Skeletal muscle cell (primary cell): Measurements from ENCODE around the gene SMAD9.
"Not testable (repeated sequence)": the region's sequence is repeated elsewhere in the genome, so short reads cannot be mapped to it uniquely, and the experiment has no call there.

Experiments used
- DNase-seq: peaks from one replicate; pipeline ENCODE4 v3.0.0-alpha.2; 2010; ENCODE audit warnings: low read depth
- H3K4me3 ChIP-seq: 2 replicates; pipeline ENCODE4 v1.5.1; 2011; ENCODE audit warnings: low read depth, mild to moderate bottlenecking, control low read depth, low read length, moderate library complexity

SMAD9 gene

DNA sequence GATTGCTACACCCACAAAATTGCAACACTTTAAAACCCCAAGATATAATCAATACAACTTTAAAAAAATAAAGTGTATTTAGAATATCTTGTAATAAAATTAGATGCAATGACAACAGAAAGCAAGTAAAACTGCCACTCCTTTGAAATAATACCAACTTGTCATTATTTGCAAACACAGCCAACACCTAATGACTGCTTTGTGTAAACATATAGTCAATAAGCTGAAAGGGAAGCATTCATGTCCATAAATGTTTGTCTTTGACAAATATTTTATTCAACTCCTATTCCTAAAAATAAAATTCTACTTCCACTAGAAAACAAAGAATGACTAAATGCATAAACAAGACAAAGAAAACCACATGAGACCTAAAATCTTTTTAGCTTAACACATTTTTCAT is 6.6 kb downstream of the SMAD9 start:
- H3K4me3 ChIP-seq, result no peak overlapping the region
- no peak for DNase-seq

GRCh38 chr13:36912973-36913372 is 7.1 kb downstream of the SMAD9 start:
- no peak overlapping the region for H3K4me3 ChIP-seq
- no peak for DNase-seq

GRCh38 chr13:36912369-36912768 is 7.7 kb downstream of the SMAD9 start:
- DNase-seq, result no peak
- no peak overlapping the region for H3K4me3 ChIP-seq

DNA sequence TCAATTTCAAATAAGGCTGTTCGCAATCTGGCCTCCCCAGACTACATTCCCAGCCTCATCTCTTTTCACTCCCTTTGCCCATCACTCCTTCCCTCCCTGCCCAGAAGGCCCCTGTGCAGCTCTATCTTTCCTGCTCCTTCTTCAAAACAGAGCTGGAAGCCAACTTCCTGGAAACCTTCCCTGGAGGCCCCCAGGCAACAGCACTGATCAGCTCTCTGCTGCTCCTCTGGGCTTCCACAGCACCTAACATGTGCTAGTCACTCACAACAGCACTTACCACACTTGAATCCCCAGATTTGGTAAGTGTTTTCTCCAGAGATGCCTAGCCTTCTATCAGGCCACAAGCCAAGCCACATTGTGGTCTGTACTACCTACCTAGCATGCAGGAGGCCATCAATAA is 9.5 kb downstream of the SMAD9 start:
- DNase-seq, result no peak
- no peak overlapping the region for H3K4me3 ChIP-seq

GRCh38 chr13:36907821-36908220 is 12.2 kb downstream of the SMAD9 start:
- no peak overlapping the region for H3K4me3 ChIP-seq
- no peak for DNase-seq

DNA sequence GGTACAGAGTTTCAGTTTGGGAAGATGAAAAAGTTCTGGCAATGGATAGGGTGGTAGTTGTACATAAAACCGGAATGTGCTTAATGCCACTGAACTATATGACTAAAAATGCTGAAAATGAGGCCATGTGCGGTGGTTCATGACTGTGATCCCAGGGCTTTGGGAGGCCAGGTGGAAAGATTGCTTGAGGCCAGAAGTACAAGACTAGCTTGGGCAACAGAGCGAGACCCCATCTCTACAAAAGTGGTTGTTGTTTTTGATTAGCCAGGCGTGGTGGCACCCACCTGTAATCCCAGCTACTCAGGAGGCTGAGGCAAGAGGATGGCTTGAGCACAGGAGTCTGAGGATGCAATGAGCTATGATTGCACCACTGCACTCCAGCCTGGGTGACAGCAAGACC is 12.8 kb downstream of the SMAD9 start:
- no peak overlapping the region for H3K4me3 ChIP-seq
- no peak for DNase-seq

DNA sequence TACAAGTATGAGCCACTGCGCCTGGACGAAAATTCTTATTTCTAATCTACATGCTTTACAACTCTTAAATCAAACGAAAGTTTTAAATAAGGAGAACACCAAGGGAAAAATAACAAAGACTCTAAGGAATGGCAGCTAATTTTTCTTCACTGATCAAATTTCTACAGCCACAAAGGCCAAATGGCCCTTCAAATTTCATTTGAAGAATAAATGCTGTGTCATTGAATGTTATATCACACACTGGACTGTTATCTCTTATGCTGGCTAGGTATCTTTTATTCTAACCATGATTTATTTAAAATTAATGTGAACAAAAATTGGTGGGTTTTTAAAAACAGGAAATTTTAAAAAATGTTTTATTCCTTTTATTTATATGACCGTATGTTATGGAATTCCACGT is 14.1 kb downstream of the SMAD9 start:
- no peak overlapping the region for H3K4me3 ChIP-seq
- no peak for DNase-seq

- DNase-seq, result no peak
- H3K4me3 ChIP-seq, result no peak overlapping the region
Observed at GRCh38 chr13:36903925-36904595, 16.0 kb downstream of the SMAD9 start.

DNA sequence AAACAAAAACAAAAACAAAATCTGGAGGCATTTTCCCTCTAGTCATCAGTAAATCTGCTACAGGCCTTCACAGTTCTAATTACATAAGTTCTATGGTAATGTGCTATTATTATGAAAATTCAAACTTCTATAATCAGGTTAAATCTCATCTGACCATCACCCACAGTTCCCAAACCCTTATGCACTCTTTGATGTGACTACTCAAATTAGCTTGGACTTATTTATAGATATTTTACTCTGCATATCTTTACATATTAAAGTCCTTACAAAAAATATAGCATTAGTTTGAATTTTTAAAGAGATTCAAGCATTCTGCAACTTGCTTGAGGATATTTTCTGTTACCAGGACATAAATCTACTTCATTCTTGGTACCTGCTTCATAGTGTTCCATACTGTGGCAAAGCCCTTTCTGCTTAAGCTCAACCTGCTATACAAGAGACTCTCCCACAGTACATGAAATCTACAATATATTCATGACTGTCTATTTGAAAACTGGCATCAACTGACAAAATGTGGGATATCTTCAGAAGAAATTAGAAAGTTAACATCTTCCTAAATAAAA is 22.9 kb downstream of the SMAD9 start:
- DNase-seq, result no peak
- H3K4me3 ChIP-seq, result no peak overlapping the region

GRCh38 chr13:36891752-36892151 is 28.3 kb downstream of the SMAD9 start:
- DNase-seq, result no peak
- no peak overlapping the region for H3K4me3 ChIP-seq

DNA sequence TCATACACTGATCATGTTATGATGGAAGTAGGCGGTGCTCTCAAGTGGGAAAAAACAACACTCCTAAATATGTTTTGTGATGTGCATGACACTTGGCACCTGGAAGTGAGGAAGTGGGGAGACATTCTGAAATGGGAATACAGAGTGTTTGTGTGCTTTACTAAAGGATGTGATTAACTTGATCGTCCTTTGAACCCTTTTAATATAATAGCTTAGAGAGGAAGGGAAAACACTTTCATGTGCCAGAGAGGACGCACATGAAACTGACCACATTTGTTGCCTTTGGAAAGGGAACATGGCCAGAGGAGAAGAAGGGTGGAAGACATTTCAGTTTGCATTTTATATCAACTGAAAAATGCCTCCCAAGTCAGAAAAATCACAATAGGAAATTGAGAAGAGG is 31.4 kb downstream of the SMAD9 start:
- DNase-seq, result no peak
- no peak overlapping the region for H3K4me3 ChIP-seq

DNA sequence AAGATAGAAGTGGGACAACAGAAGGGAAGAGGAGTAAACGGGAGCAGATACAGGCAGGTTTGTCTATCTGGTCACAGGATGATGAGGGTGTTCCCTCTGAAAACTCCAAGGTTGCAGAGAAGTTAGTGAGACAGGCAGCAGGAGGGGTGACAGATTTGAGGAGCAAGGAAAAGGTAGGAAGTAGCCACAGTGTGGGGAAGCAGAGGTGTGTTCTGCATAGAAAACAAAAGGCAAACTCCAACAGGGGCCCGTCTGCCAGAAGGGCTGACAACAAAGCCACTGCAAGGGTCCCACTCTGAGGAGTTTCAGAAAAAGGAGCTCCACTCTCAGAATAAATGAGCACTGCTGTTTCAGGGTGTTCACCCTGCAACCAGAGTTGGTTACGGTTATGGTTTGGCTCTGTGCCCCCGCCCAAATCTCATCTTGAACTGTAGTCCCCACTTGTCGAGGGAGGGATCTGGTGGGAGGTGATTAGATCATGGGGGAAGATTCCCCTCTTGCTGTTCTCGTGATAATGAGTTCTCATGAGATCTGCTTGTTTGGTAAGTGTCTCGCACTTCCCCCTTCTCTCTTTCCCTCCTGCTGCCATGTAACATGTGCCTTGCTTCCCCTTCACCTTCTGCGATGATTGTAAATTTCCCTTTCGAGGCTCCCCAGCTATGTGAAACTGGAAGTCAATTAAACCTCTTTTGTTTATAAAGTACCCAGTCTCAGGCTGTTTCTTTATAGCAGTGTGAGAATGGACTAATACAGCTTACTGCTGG is 32.1 kb downstream of the SMAD9 start:
- no peak for DNase-seq
- H3K4me3 ChIP-seq, result no peak overlapping the region

DNA sequence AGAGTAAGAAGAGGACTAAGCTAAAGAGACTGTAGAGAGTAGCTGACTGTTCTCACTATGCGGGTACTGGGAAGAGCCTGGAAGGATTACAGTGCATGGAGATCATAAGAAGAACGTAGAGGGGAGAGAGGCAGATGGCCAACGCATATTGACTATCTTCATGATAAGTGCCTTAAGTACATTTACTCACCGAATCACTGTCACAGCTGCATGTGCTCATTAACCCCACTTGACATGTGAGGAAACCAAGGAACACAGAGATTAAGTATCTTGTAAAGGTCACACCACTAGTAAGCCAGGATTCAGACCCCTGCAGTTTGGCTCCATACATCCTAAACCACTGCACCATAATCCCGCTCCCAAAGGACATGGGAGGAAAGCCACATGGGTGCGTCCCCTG is 34.1 kb downstream of the SMAD9 start:
- no peak overlapping the region for H3K4me3 ChIP-seq
- no peak for DNase-seq

GRCh38 chr13:36884235-36884634 is 35.8 kb downstream of the SMAD9 start:
- no peak overlapping the region for H3K4me3 ChIP-seq
- no peak for DNase-seq

- no peak for DNase-seq
- no peak overlapping the region for H3K4me3 ChIP-seq
Observed at GRCh38 chr13:36883824-36884223, 36.2 kb downstream of the SMAD9 start.

GRCh38 chr13:36883392-36883791 is 36.6 kb downstream of the SMAD9 start:
- H3K4me3 ChIP-seq, DNase-seq: not testable (repeated sequence)

GRCh38 chr13:36882829-36883390 is 37.1 kb downstream of the SMAD9 start:
- H3K4me3 ChIP-seq, result no peak overlapping the region
- DNase-seq, result no peak

- no peak overlapping the region for H3K4me3 ChIP-seq
- DNase-seq, result no peak
Observed at GRCh38 chr13:36880961-36881360, 39.1 kb downstream of the SMAD9 start.

GRCh38 chr13:36879218-36879938 is 40.7 kb downstream of the SMAD9 start:
- no peak for DNase-seq
- H3K4me3 ChIP-seq, result no peak overlapping the region

DNA sequence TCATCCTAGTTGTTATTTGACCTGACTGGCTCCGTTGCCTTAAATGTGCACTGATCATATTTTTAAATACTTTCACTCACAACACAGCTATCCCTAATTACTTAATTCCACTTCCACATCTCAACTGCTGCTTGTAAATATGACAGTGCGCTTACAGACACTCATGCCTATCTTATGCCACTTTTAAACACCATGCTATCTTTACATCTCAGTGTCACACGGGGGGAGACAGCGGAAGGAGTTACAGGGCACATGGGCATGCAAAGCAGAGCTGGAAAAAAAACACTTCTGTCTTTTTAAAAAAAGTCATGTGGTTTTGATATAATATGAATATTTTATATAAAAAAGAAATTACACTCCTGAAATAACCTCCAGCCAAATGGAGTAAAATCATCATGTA is 44.1 kb downstream of the SMAD9 start:
- no peak overlapping the region for H3K4me3 ChIP-seq
- no peak for DNase-seq
